ENCODE data around the gene SLCO1B1.
"Not testable (repeated sequence)": the region's sequence is repeated elsewhere in the genome, so short reads cannot be mapped to it uniquely, and the experiment has no call there.

The SLCO1B1 gene

GRCh38 chr12:21130998-21131397, at the start of gene SLCO1B1:
SLCO1B1 (plus strand) TSS chr12:21131194; CDS start chr12:21141575, 10,381 bp downstream.
- no peak for DNase-seq

GRCh38 chr12:21084753-21085152, 46.2 kb upstream of the SLCO1B1 start:
- not testable (repeated sequence) for DNase-seq

- no peak for DNase-seq
Measured at GRCh38 chr12:21111732-21112131, 19.3 kb upstream of the SLCO1B1 start.

- DNase-seq, result no peak
Measured at GRCh38 chr12:21113266-21113665, 17.7 kb upstream of the SLCO1B1 start.

GRCh38 chr12:21117995-21118394, 13.0 kb upstream of the SLCO1B1 start:
- no peak for DNase-seq

- no peak for DNase-seq
Measured at GRCh38 chr12:21118760-21119159, 12.2 kb upstream of the SLCO1B1 start.

GRCh38 chr12:21129351-21129750, 1.6 kb upstream of the SLCO1B1 start:
- no peak for DNase-seq

- DNase-seq, result no peak
Measured at GRCh38 chr12:21129906-21130305, 1.1 kb upstream of the SLCO1B1 start.

GRCh38 chr12:21137318-21137999, 6.5 kb downstream of the SLCO1B1 start:
- DNase-seq, result not testable (repeated sequence)

- DNase-seq, result no peak
Measured at GRCh38 chr12:21138016-21138415, 7.0 kb downstream of the SLCO1B1 start.

GRCh38 chr12:21144309-21144708, 13.3 kb downstream of the SLCO1B1 start:
- DNase-seq, result no peak

- not testable (repeated sequence) for DNase-seq
Measured at GRCh38 chr12:21149861-21150260, 18.9 kb downstream of the SLCO1B1 start.

- DNase-seq, result no peak
Measured at GRCh38 chr12:21151184-21151583, 20.2 kb downstream of the SLCO1B1 start.

- no peak for DNase-seq
Measured at GRCh38 chr12:21155522-21156351, 24.7 kb downstream of the SLCO1B1 start.

- DNase-seq, result no peak
Measured at GRCh38 chr12:21165048-21165447, 34.1 kb downstream of the SLCO1B1 start.

GRCh38 chr12:21169878-21170472, 39.0 kb downstream of the SLCO1B1 start:
- DNase-seq, result peak; percentile 26

- DNase-seq, result no peak
Measured at GRCh38 chr12:21172079-21172478, 41.1 kb downstream of the SLCO1B1 start.

GRCh38 chr12:21183721-21184275, 52.8 kb downstream of the SLCO1B1 start:
- DNase-seq, result no peak

- DNase-seq, result no peak
Measured at GRCh38 chr12:21190016-21190415, 59.0 kb downstream of the SLCO1B1 start.

GRCh38 chr12:21214433-21214832, 83.4 kb downstream of the SLCO1B1 start:
- DNase-seq, result not testable (repeated sequence)

- no peak for DNase-seq
Measured at GRCh38 chr12:21219206-21219605, 88.2 kb downstream of the SLCO1B1 start.

GRCh38 chr12:21220266-21220665, 89.3 kb downstream of the SLCO1B1 start:
- DNase-seq, result no peak

GRCh38 chr12:21221072-21221471, 90.1 kb downstream of the SLCO1B1 start:
- DNase-seq, result no peak
